K562 (cell line): ENCODE results near the gene NF2. TPM values are rescaled to one million over a fixed set of nuclear protein-coding genes. Genes with fewer than 3 reads are reported as not detected.

Experiments used
- ATAC-seq: fragments of 200-7000 bp; cut with Tn5 transposase; 3 replicates; pipeline ENCODE4 v1.9.1; 2020; ENCODE audit warnings: moderate library complexity
- BruUV-seq: library from RNA; stranded (reverse); fragments of 400-500 nt; replicated peaks from 2 replicates; lab custom pipeline; 2021; lab: Mats Ljungman, UMichigan
- CTCF ChIA-PET: fragments of 300-600 bp; formaldehyde crosslinking; extraction: SDS; loops from one replicate; lab custom pipeline; 2021; ENCODE audit warnings: low intra/inter-chr PET ratio; lab: Yijun Ruan, JAX
- POLR2A ChIA-PET: fragments of 300-600, 350-650 bp; sonication (Branson Sonifier 250); formaldehyde crosslinking; extraction: SDS; loops from one replicate; lab custom pipeline; 2021; ENCODE audit warnings: antibody characterized with exemption, inconsistent platforms; lab: Yijun Ruan, JAX
- DNase-seq, 4 experiments: peaks; one replicate each; pipeline versions ENCODE4 v3.0.0 to v3.0.0-alpha.2; 2011 to 2018; ENCODE audit warnings: low spot score in 3 of 4, mixed read lengths in 3 of 4; ENCODE audit errors: extremely low read depth in 1 of 4
- FAIRE-seq: peaks from 2 replicates; lab custom pipeline; 2011; peaks lifted over from hg19 to GRCh38; lab: Jason Lieb, UNC
- H2AFZ ChIP-seq: 2 replicates; pipeline ENCODE4 v1.6.0; 2011; ENCODE audit warnings: low read depth, low read length, control low read depth, inconsistent platforms
- H3K27ac ChIP-seq: fragments of 200-600 bp; 3 replicates; pipeline ENCODE4 v1.8.0; 2011; ENCODE audit warnings: low read depth, mild to moderate bottlenecking, control low read depth, inconsistent platforms, low read length, moderate library complexity, mixed read lengths; ENCODE audit errors: extremely low read depth
- H3K27me3 ChIP-seq, 2 experiments: fragments of 300-600 bp in 1 of 2; 2 replicates in 1 of 2; 3 replicates in 1 of 2; pipeline versions ENCODE4 v1.6.0 to v1.8.0; 2011; ENCODE audit warnings: inconsistent platforms in 2 of 2, low read length in 2 of 2, mild to moderate bottlenecking in 1 of 2, mixed read lengths in 1 of 2, moderate library complexity in 1 of 2; ENCODE audit not compliant: control insufficient read depth in 2 of 2, insufficient read depth in 2 of 2
- H3K36me3 ChIP-seq: fragments of 300-600 bp; 3 replicates; pipeline ENCODE4 v1.8.0; 2011; ENCODE audit warnings: mild to moderate bottlenecking, low read length, inconsistent platforms; ENCODE audit not compliant: control insufficient read depth, insufficient read depth
- H3K4me1 ChIP-seq, 2 experiments: fragments of 200-600 bp in 1 of 2; replicated peaks in 1 of 2; 2 replicates in 1 of 2; 3 replicates in 1 of 2; pipeline versions ENCODE4 v1.5.1 to v1.8.0; 2011; ENCODE audit warnings: inconsistent platforms in 2 of 2, low read length in 2 of 2, mild to moderate bottlenecking in 1 of 2, mixed read lengths in 1 of 2, moderate library complexity in 1 of 2; ENCODE audit not compliant: control insufficient read depth in 2 of 2, insufficient read depth in 2 of 2
- H3K4me2 ChIP-seq: 2 replicates; pipeline ENCODE4 v1.6.1; 2011; ENCODE audit warnings: low read length, control low read depth, inconsistent platforms, mixed read lengths; ENCODE audit not compliant: insufficient read depth
- H3K4me3 ChIP-seq: fragments of 200-600 bp; sonication (generic), shearing (Covaris generic); 2 replicates; pipeline ENCODE4 v1.5.1; 2016; ENCODE audit warnings: control low read depth, inconsistent platforms
- H3K79me2 ChIP-seq: fragments of 200-600 bp; 3 replicates; pipeline ENCODE4 v1.8.0; 2011; ENCODE audit warnings: low read length, inconsistent platforms; ENCODE audit not compliant: control insufficient read depth, insufficient read depth
- H3K9ac ChIP-seq, 2 experiments: 2 replicates each; pipeline versions ENCODE4 v1.6.0 to v1.6.1; 2011; ENCODE audit warnings: low read depth in 2 of 2, low read length in 2 of 2, control low read depth in 1 of 2, inconsistent platforms in 1 of 2, mild to moderate bottlenecking in 1 of 2, mixed read lengths in 1 of 2; ENCODE audit not compliant: insufficient read depth in 1 of 2
- H3K9me1 ChIP-seq: one replicate; pipeline ENCODE4 v1.6.0; 2011; ENCODE audit warnings: inconsistent platforms, mild to moderate bottlenecking, low read length, moderate library complexity; ENCODE audit not compliant: control insufficient read depth, insufficient read depth
- H3K9me3 ChIP-seq: replicated peaks from 2 replicates; pipeline ENCODE4 v1.5.1; 2011; ENCODE audit warnings: low read depth, low read length, inconsistent platforms; ENCODE audit not compliant: control insufficient read depth, insufficient read depth
- H4K20me1 ChIP-seq: replicated peaks from 2 replicates; pipeline ENCODE4 v1.6.1; 2011; ENCODE audit warnings: low read length, inconsistent platforms, mixed read lengths; ENCODE audit not compliant: control insufficient read depth, insufficient read depth
- HDAC2 ChIP-seq: fragments of 450-650 bp; IDR thresholded peaks from 2 replicates; pipeline ENCODE4 v1.6.1; 2016; ENCODE audit warnings: mild to moderate bottlenecking
- HOXB6 ChIP-seq: fragments of 250-450 bp; sonication (Bioruptor Pico); IDR thresholded peaks from 2 replicates; pipeline ENCODE4 v1.5.1; 2022; ENCODE audit warnings: mild to moderate bottlenecking, borderline replicate concordance
- NR2C1 ChIP-seq, 2 experiments: fragments of 450-650 bp; IDR thresholded peaks; 2 replicates each; pipeline ENCODE4 v1.6.1; 2017; ENCODE audit warnings: mild to moderate bottlenecking in 2 of 2, antibody characterized with exemption in 1 of 2, inconsistent platforms in 1 of 2, missing compliant biosample characterization in 1 of 2, missing genetic modification characterization in 1 of 2
- RAD21 ChIP-seq, 2 experiments: fragments of 250-450 bp in 1 of 2; fragments of 450-650 bp in 1 of 2; sonication (Bioruptor Pico) in 1 of 2; formaldehyde crosslinking in 1 of 2; IDR thresholded peaks in 1 of 2; conservative IDR thresholded peaks in 1 of 2; 2 replicates each; pipeline versions ENCODE4 v1.4.0 to v1.8.0; 2020 to 2022; ENCODE audit warnings: mild to moderate bottlenecking in 2 of 2, moderate library complexity in 1 of 2
- TAF9B ChIP-seq: fragments of 450-650 bp; IDR thresholded peaks from 2 replicates; pipeline ENCODE4 v1.6.1; 2018; ENCODE audit warnings: mild to moderate bottlenecking; ENCODE audit not compliant: partially characterized antibody
- ZEB2 ChIP-seq: fragments of 450-650 bp; IDR thresholded peaks from 2 replicates; pipeline ENCODE4 v1.6.1; 2016
- WGBS: fragments of 100-300 bp; shearing (Covaris generic); methylation state at CpG from one replicate; pipeline ENCODE4 v1.1.6; 2016; ENCODE audit warnings: low coverage, mixed read lengths; ENCODE audit not compliant: insufficient coverage; ENCODE audit errors: missing lambda C conversion rate; 5-methylcytosine and 5-hydroxymethylcytosine counted together
- in situ Hi-C: fragments of 300-500 bp; cut with MboI; formaldehyde crosslinking; loops from 4 replicates; pipeline ENCODE4 v1.15.0; 2018; ENCODE audit warnings: inconsistent platforms, mixed read lengths
- intact Hi-C: fragments of 100-400 bp; cut with micrococcal nuclease; formaldehyde crosslinking; loops from 2 replicates; pipeline ENCODE4 v1.14.2; 2022
- polyA plus RNA-seq, 8 experiments: library from polyadenylated mRNA; depleted of rRNA in 4 of 8; stranded (reverse) in 5 of 8; unstranded in 3 of 8; fragments of >200 nt; fragmentation: Nextera tagmentation in 2 of 8; fragmentation: Illumina TruSeq in 1 of 8; extraction: Ambion mirVana in 2 of 8; extraction: Trizol in 1 of 8; gene quantifications; 2 replicates each; pipeline versions ENCODE4 v1.2.1 to v1.2.3, GENCODE V29; 2011 to 2014; ENCODE audit warnings: inconsistent platforms in 1 of 8, missing spikeins in 1 of 8
- total RNA-seq, 7 experiments: library from RNA; depleted of rRNA in 6 of 7; stranded (reverse); fragments of >200 nt in 6 of 7; fragmentation: Illumina TruSeq in 2 of 7; extraction: Trizol in 2 of 7; gene quantifications; 2 replicates each; pipeline versions ENCODE4 v1.2.1 to v1.2.3, GENCODE V29; 2011 to 2021; ENCODE audit warnings: low replicate concordance in 1 of 7
- TF ChIP-seq, protein P1 (sequence below): fragments of 450-650 bp; IDR thresholded peaks from 2 replicates; pipeline ENCODE4 v1.6.1; 2018; ENCODE audit not compliant: partially characterized antibody
- TF ChIP-seq, protein P2 (sequence below): sonication (generic); formaldehyde crosslinking; IDR thresholded peaks from 2 replicates; pipeline ENCODE4 v1.8.0; 2022; ENCODE audit warnings: mild to moderate bottlenecking, missing genetic modification reagents

Gene NF2
- total and polyA plus RNA-seq, 9 of the 15 experiments (the other 6 are each of a cell fraction or from before 2014, with no cell fraction given) = 2.2 to 32.5 (median 15.2) TPM

- TF ChIP-seq, protein P1, sequence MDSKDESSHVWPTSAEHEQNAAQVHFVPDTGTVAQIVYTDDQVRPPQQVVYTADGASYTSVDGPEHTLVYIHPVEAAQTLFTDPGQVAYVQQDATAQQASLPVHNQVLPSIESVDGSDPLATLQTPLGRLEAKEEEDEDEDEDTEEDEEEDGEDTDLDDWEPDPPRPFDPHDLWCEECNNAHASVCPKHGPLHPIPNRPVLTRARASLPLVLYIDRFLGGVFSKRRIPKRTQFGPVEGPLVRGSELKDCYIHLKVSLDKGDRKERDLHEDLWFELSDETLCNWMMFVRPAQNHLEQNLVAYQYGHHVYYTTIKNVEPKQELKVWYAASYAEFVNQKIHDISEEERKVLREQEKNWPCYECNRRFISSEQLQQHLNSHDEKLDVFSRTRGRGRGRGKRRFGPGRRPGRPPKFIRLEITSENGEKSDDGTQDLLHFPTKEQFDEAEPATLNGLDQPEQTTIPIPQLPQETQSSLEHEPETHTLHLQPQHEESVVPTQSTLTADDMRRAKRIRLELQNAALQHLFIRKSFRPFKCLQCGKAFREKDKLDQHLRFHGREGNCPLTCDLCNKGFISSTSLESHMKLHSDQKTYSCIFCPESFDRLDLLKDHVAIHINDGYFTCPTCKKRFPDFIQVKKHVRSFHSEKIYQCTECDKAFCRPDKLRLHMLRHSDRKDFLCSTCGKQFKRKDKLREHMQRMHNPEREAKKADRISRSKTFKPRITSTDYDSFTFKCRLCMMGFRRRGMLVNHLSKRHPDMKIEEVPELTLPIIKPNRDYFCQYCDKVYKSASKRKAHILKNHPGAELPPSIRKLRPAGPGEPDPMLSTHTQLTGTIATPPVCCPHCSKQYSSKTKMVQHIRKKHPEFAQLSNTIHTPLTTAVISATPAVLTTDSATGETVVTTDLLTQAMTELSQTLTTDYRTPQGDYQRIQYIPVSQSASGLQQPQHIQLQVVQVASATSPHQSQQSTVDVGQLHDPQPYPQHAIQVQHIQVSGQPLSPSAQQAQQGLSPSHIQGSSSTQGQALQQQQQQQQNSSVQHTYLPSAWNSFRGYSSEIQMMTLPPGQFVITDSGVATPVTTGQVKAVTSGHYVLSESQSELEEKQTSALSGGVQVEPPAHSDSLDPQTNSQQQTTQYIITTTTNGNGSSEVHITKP = no peak
These were observed 18.5 kb downstream of the NF2 start (continued) for GRCh38 chr22:29621761-29622526.

- peaks cover 2 to 5% of the 10 kb centered on the region in 2 experiments; a peak in 4 of 5 replicates for H3K4me1 ChIP-seq
- no peak overlapping the region for H3K27ac ChIP-seq
- intact Hi-C loops = no loop called here
- H3K36me3 ChIP-seq = peaks cover 4% of the 10 kb centered on the region; the same call in 1 of the 3 replicates
- H3K27me3 ChIP-seq = no peaks in the 10 kb centered on the region
- no peak overlapping the region for H3K4me2 ChIP-seq
- H3K9ac ChIP-seq = no peak overlapping the region
- in situ Hi-C loops = no loop called here
- ATAC-seq (no peak), FAIRE-seq (no peak), DNase-seq (no peak)
- no TSS peak for BruUV-seq
- H3K79me2 ChIP-seq = peaks cover 56% of the 10 kb centered on the region
- CTCF ChIA-PET = no interaction called here
- H3K4me3 ChIP-seq = no peak overlapping the region
- 73% methylated on average over 6 of the region's 6 CpGs for WGBS
- H3K9me1 ChIP-seq = no peaks in the 10 kb centered on the region
- no peak overlapping the region for H2AFZ ChIP-seq
- peaks cover 6% of the 10 kb centered on the region; the same call in 1 of the 2 replicates for H4K20me1 ChIP-seq
- POLR2A ChIA-PET = interaction anchor here (0.5 to 2.6 kb wide), 2 partner anchors 19 to 397 kb away, joined by 3 to 7 read pairs; no protein-coding TSS in a partner anchor
- no peaks in the 10 kb centered on the region for H3K9me3 ChIP-seq
- TF ChIP-seq TAF9B (no peak), ZEB2 (no peak), RAD21 (CRISPR knock-in tag; conservative IDR thresholded peaks at IDR 0.05 in 1 of 2, IDR thresholded peaks at IDR 0.05 in 1 of 2) (no peak), HOXB6 (CRISPR knock-in tag) (no peak), HDAC2 (no peak), NR2C1 (IDR thresholded peaks at IDR 0.05) (no peak), NR2C1 (tag; IDR thresholded peaks at IDR 0.05) (no peak)
- TF ChIP-seq, protein P2, sequence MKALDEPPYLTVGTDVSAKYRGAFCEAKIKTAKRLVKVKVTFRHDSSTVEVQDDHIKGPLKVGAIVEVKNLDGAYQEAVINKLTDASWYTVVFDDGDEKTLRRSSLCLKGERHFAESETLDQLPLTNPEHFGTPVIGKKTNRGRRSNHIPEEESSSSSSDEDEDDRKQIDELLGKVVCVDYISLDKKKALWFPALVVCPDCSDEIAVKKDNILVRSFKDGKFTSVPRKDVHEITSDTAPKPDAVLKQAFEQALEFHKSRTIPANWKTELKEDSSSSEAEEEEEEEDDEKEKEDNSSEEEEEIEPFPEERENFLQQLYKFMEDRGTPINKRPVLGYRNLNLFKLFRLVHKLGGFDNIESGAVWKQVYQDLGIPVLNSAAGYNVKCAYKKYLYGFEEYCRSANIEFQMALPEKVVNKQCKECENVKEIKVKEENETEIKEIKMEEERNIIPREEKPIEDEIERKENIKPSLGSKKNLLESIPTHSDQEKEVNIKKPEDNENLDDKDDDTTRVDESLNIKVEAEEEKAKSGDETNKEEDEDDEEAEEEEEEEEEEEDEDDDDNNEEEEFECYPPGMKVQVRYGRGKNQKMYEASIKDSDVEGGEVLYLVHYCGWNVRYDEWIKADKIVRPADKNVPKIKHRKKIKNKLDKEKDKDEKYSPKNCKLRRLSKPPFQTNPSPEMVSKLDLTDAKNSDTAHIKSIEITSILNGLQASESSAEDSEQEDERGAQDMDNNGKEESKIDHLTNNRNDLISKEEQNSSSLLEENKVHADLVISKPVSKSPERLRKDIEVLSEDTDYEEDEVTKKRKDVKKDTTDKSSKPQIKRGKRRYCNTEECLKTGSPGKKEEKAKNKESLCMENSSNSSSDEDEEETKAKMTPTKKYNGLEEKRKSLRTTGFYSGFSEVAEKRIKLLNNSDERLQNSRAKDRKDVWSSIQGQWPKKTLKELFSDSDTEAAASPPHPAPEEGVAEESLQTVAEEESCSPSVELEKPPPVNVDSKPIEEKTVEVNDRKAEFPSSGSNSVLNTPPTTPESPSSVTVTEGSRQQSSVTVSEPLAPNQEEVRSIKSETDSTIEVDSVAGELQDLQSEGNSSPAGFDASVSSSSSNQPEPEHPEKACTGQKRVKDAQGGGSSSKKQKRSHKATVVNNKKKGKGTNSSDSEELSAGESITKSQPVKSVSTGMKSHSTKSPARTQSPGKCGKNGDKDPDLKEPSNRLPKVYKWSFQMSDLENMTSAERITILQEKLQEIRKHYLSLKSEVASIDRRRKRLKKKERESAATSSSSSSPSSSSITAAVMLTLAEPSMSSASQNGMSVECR (CRISPR knock-in tag) = no peak
These were observed 19.6 kb downstream of the NF2 start for GRCh38 chr22:29623059-29623458.
